ENCODE results near the gene KCNJ8.
A peak's percentile ranks its signal among the peaks of the same experiment; 100 is the strongest.
"Not testable (repeated sequence)": the region's sequence is repeated elsewhere in the genome, so short reads cannot be mapped to it uniquely, and the experiment has no call there.

Gene KCNJ8

GRCh38 chr12:21789687-21790086 lies 15.2 kb upstream of the KCNJ8 start:
- intact Hi-C loops (cut with DNase I); DNase-seq: not testable (repeated sequence)

DNA sequence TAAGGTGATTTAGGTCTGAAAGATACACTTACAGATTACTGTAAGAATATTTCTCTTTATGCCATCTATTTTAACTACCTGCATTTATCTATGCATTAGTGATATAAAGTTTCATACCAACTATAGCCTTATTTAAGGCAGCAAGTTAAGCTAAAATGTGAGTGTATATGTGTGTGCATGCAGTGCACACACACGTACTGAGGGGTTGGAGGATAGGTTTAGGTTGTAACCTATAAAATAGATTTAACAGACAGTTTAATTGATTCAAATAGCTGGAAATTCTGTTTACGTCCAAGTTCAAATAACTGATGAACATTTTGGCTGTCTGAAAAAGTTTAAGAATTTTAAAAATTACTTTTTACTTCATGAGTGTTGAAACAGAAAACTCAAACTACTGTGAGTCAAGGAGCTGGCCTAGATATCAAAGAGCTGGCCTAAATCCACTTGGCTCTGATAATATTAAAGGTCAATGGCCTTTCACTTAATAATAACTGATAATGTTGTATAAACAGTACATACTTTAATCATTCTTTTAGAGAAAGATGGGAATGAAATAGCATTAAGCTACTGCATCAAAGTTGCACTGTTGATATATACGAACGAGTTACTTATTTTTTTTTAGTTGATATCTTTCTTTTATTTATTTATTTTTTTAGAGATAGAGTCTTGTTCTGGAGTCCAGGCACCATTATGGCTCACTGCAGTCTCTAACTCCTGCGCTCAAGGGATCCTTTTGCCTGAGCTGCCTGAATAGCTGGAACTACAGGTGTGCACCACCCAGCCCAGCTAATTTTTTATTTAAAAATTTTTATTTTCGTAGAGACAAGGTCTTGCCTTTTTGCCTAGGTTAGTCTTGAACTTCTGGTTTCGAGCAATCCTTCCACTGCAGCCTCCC lies 13.8 kb upstream of the KCNJ8 start:
- DNase-seq: no peak
- intact Hi-C loops (cut with DNase I): no loop called here

DNA sequence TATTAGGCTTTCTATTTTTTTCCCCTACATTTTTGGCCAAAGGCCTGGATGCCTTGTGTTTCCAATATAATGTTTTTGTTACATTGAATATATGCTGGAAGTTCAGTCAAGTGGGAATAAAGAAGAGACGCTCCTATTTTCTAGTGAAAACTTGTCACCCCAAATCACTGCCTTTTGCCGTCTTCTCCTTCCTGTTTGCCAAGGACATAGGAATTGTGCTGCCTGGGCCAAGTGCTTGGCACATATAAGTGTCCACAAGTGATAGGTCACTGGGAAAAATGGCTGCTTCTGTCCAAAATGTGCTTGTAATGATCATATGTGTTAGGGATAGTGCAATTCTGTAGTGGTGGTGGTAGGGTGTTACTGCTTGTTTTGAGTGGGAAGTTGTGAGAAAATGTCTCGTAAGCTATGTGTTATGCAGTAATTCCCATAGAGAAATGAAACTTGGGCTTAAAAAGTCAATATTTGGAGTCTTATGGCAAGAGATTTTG lies 11.6 kb upstream of the KCNJ8 start:
- DNase-seq: no peak
- intact Hi-C loops (cut with DNase I): no loop called here

- intact Hi-C loops (cut with DNase I): not testable (repeated sequence)
Observed at GRCh38 chr12:21782723-21783122, 8.2 kb upstream of the KCNJ8 start.

DNA sequence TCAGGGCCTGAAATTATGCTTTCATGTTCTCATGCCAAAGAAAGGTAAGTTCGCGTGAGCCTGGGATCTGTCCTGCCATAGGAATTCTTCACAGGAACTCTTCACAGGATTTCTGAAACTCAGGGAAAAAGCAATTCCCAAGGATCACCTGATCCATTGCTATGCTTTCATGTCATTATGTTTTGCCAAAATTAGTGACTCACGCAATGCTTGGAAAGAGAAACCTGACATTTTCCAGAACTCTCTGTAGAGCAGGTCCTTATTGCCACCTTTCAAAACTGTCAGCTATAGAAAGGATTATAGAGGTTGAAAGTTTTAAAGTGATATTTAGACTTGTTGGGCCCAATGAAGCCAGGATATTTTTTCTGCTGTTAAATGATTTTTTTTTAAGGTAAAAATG lies 6.3 kb upstream of the KCNJ8 start:
- DNase-seq: no peak
- intact Hi-C loops (cut with DNase I): no loop called here

More at GRCh38 chr12:21782723-21783122, 8.2 kb upstream of the KCNJ8 start:
- DNase-seq: not testable (repeated sequence)

GRCh38 chr12:21776175-21776574 lies 1.7 kb upstream of the KCNJ8 start:
- DNase-seq: no peak
- intact Hi-C loops (cut with DNase I): no loop called here

GRCh38 chr12:21775133-21775820 lies 771 bp upstream of the KCNJ8 start:
- no peak for DNase-seq
- intact Hi-C loops (cut with DNase I): no loop called here

DNA sequence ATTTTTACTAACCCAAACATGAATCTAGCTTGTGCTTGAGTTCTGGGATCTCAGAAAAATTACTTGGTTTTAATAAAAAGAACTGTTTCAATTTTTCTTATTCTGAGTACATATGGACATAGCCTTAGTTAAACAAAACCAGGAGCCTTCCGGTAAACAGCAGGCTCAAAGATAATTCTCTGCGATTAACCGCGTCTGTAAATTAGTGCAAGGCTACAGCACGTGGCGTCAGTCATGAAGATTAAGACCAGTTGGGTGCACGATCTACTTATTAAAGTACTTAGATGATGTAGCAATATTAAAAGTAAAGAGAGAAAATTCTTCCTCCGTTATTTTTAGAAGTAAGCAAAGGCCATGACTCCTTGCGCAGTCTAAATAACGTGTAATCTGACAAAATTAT lies 700 bp downstream of the KCNJ8 start:
- intact Hi-C loops (cut with DNase I): no loop called here
- DNase-seq: no peak

GRCh38 chr12:21773263-21773741 lies 1.2 kb downstream of the KCNJ8 start:
- intact Hi-C loops (cut with DNase I): no loop called here

DNA sequence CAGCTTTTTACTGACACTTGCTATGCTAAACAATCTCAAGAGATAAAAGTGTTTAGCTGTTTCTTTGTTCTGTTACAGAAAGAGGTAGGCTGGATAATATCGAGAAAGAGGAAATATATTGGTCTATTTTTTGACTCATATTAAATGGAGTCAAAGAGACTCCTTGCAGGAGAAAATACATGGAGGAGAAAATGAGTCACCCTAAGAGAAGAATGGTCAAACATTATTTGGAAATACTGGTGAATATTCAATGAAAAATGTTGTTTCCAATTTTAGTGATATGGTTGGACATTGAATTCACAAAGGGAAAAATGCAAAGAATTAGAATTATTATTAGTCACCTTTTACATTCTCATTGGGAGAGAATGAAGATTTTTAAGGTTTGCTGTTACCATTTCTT lies 3.2 kb downstream of the KCNJ8 start:
- DNase-seq: no peak
- intact Hi-C loops (cut with DNase I): no loop called here

More at GRCh38 chr12:21773263-21773741, 1.2 kb downstream of the KCNJ8 start:
- DNase-seq: peak in 18 of 42 donors; percentile 3 to 45 (median 14)

GRCh38 chr12:21769307-21769706 lies 5.2 kb downstream of the KCNJ8 start:
- intact Hi-C loops (cut with DNase I): no loop called here
- no peak for DNase-seq

- no peak for DNase-seq
- intact Hi-C loops (cut with DNase I): no loop called here
Observed at GRCh38 chr12:21766403-21766802, 8.1 kb downstream of the KCNJ8 start.

GRCh38 chr12:21764950-21765349 lies 9.6 kb downstream of the KCNJ8 start:
- intact Hi-C loops (cut with DNase I): no loop called here
- DNase-seq: no peak

DNA sequence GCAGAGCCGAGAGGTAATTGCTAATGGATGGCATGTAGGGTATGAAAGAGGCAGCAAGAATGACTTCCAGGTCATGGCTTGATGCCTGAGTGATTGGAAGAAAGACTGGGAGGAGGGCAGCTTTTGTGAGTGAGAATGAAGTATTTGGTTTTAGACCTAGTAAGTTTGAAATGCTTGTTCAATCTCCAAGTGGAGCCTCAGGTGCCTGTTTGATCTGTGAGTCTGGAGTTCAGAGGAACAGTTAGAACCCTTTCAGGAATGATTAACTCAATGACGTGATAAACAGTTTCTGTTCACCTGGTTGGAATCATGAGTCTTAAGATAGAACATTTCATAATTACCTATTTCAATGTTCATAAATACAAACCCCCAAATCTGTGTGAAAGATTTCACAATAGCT lies 10.4 kb downstream of the KCNJ8 start:
- intact Hi-C loops (cut with DNase I): no loop called here
- DNase-seq: no peak

DNA sequence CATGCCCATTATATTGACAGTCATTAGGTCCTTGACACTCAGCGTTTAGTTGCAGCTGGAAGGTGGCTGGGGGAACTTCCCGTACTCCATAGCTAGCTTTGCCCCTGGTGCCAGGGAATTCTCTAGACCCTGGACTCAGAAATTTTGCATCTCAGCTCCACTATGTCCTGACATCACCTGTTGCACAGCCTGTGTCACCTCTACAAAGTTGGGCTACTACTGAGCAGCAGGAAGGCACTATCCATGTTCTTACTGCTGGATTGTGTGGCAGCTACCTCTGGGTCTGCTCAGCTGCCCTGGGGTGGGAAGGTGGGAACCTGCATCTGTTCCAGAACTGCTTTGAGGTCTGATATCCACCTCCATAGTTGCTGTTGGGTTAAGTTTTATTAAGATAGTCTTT lies 11.0 kb downstream of the KCNJ8 start:
- intact Hi-C loops (cut with DNase I): no loop called here
- DNase-seq: no peak

DNA sequence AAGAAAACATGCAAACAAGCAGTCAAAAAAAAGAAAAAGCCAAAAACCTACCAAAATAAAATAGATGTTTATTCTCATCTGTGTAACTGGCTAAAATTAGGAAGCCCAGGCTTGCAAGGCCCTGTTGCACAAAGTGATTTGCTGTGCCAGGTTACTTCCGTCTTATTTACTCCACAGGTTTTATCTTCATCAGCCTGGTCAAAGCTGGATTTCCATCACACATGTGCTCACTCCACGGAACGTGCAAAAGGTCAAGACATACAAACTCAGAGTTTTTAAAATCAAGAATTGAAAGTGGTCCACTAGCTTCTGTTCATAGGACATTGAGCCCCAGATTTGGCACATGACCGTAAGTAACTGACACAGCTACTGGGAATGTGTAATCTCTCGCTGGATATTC lies 14.8 kb downstream of the KCNJ8 start:
- no peak for DNase-seq
- intact Hi-C loops (cut with DNase I): no loop called here

- no peak for DNase-seq
- intact Hi-C loops (cut with DNase I): no loop called here
Observed at GRCh38 chr12:21757735-21758134, 16.8 kb downstream of the KCNJ8 start.

DNA sequence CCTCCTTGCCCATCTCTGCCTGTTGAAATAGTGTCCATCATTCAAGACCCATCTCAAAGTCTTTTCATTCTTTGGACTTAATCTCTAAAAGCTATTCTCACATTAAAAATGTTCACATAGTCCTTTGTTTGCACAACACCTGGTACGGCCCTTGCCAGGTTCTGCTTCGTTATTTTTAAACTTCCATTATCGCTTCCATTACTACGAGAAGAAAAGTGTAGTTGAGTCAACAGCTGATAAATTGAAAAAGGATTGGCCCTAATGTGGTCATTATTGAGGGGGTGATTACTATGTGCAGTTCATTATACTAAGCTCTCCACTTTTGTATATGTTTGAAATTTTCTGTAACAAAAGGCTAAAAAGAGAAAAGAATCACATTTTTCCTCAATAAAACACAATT lies 17.8 kb downstream of the KCNJ8 start:
- intact Hi-C loops (cut with DNase I): no loop called here
- DNase-seq: no peak

DNA sequence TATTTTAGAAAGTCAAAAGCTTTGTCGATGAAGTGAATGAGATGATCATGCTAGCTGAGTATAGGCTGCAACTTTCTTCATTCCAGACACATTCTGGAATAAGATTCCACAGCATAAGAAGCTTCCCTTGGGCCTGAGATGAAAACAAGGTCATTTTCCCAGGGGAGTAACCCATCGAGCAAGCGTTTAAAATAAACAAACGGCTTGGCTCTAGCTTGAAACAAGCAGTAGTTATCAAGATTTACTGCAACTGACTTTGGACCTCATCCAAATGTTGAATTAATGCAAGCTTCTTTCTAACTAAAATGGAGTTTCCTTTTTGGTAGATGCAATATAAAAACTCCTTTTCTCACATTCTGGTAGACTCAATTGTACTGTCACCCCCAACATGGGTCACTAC lies 23.0 kb downstream of the KCNJ8 start:
- DNase-seq: no peak
- intact Hi-C loops (cut with DNase I): no loop called here

DNA sequence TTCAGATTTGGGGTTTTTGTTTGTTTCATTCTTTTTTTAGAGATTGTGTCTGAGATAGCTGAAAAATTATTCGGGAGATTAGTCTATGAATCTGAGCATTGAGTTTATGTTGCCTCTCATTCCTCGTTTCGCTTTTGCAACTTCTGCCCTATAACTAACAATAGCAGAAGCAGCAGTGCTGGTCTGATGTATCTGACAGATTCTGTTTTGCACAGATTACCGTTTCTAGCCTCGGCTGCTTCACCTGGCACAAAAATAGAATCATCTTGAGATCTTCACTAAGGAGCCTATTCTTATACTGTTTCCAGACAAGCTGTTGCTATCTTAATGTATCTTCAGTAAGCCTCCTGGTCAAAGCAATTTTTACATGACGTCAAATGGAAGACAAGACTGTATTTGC lies 29.2 kb downstream of the KCNJ8 start:
- intact Hi-C loops (cut with DNase I): no loop called here
- no peak for DNase-seq

Data from head of caudate nucleus (tissue), 42 donors.